Activated naive CD4-positive, alpha-beta T cell treated with anti-CD3 and anti-CD28 coated beads, Interleukin-2, amount 50 U/mL, for 24 hours (primary cell): ENCODE measurements around the gene HMGCS1.
A peak's percentile ranks its signal among the peaks of the same experiment; 100 is the strongest.
"Not testable (repeated sequence)": the region's sequence is repeated elsewhere in the genome, so short reads cannot be mapped to it uniquely, and the experiment has no call there.

Experiments used
- H3K27ac Mint-ChIP-seq: one replicate; pipeline ENCODE4 v1.8.0; 2021; ENCODE audit warnings: mild to moderate bottlenecking, mixed read lengths
- H3K27me3 Mint-ChIP-seq: one replicate; pipeline ENCODE4 v1.8.0; 2021; ENCODE audit warnings: mixed read lengths
- H3K36me3 Mint-ChIP-seq: one replicate; pipeline ENCODE4 v1.8.0; 2021; ENCODE audit warnings: mixed read lengths
- H3K4me1 Mint-ChIP-seq: one replicate; pipeline ENCODE4 v1.8.0; 2021; ENCODE audit warnings: mixed read lengths
- H3K4me3 Mint-ChIP-seq: one replicate; pipeline ENCODE4 v1.8.0; 2021; ENCODE audit warnings: mild to moderate bottlenecking, mixed read lengths
- H3K9me3 Mint-ChIP-seq: one replicate; pipeline ENCODE4 v1.8.0; 2021; ENCODE audit warnings: mixed read lengths

HMGCS1 gene

DNA sequence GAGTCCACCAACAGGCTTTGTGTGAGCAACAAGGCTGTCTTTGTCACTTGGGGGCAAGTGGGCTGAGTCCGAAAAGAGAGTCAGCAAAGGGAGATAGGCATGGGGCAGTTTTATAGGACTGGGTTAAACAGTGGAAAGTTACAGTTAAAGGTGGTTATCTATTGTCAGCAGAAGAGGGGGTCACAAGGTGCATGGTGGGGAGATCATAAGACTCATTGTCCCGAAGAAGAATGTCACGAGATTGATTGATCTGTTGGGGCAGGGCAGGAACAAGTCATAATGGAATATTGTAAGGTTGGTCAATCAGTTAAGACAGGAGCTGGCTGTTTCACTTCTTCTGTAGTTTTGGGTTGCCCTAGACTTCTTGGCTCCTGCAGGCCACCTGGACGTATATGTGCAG, 7.6 kb upstream of the HMGCS1 start:
- Mint-ChIP-seq H3K27ac (no peak overlapping the region), H3K4me1 (peaks cover 7% of the 10 kb centered on the region), H3K9me3 (no peaks in the 10 kb centered on the region)

DNA sequence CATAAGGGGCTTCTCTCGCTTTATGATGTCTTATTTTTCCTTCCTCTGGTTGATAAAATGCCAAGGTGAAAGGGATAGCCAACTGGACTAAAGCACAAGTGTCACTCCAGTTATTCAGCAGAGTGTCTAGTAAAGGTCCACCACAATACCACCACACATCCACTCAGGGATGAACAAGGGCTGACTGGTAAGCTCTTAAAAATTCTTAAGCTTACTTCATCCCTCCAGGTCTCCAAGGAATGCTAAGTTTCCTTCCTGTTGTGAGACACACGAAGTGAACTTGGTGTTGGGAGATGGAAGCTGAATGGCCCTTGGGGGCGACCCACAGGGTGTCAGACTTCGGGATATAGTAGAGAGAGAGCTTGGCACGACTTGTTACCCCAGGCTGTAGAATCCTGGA, 3.2 kb upstream of the HMGCS1 start:
- no peaks in the 10 kb centered on the region for H3K27me3 Mint-ChIP-seq
- peaks cover 5% of the 10 kb centered on the region for H3K9me3 Mint-ChIP-seq
- H3K27ac Mint-ChIP-seq: peak overlapping the region; percentile 96
- H3K4me1 Mint-ChIP-seq: peaks cover 46% of the 10 kb centered on the region
- peak overlapping the region; percentile 51 for H3K4me3 Mint-ChIP-seq
- H3K36me3 Mint-ChIP-seq: peaks cover 9% of the 10 kb centered on the region

More for the DNA sequence above, 7.6 kb upstream of the HMGCS1 start:
- H3K27me3 Mint-ChIP-seq: no peaks in the 10 kb centered on the region
- no peaks in the 10 kb centered on the region for H3K36me3 Mint-ChIP-seq
- H3K4me3 Mint-ChIP-seq: no peak overlapping the region

DNA sequence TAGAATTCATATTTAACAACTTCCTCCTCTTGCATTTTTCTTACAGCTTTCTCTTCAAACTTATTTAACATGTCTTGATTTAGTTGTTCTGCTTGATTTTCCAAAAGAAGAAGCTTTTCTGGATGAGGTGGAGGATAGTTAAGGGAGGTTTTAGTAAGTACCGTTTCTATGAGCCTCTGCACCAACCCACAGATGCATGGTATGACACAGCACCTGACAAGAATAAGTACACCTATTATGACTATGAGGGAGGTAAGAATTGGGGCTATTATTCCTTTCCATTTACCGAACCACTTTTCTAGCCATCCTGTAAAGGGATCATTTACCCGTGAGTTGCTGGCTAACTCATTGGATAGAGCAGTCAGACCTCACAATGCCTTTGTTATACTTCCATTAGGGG, 2.5 kb upstream of the HMGCS1 start:
- Mint-ChIP-seq H3K27me3 (no peaks in the 10 kb centered on the region), H3K36me3 (peaks cover 10% of the 10 kb centered on the region), H3K4me3 (peak overlapping the region; percentile 51), H3K9me3 (peaks cover 5% of the 10 kb centered on the region), H3K4me1 (peaks cover 53% of the 10 kb centered on the region), H3K27ac (peak overlapping the region; percentile 96)

DNA sequence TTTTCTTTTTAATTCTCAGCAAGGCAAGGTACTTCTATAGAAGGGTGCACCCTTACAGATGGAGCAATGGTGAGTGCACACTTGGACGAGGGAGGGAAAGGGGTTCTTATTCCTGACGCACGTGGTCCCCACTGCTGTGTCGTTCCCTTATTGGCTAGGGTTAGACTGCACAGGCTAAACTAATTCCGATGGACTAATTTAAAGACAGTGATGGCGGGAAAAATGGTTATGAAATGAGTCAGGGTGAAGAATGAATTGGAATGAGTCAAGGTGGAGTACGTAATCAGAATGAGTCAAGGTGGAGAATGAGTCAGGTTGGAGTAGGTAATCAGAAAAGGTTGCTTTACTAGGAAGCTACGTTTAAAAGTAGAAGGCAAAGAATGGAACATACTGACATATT, 2.1 kb upstream of the HMGCS1 start:
- peak overlapping the region; percentile 51 for H3K4me3 Mint-ChIP-seq
- H3K36me3 Mint-ChIP-seq: peaks cover 11% of the 10 kb centered on the region
- H3K4me1 Mint-ChIP-seq: peaks cover 55% of the 10 kb centered on the region
- H3K27me3 Mint-ChIP-seq: no peaks in the 10 kb centered on the region
- H3K27ac Mint-ChIP-seq: peak overlapping the region; percentile 96
- H3K9me3 Mint-ChIP-seq: peaks cover 5% of the 10 kb centered on the region

DNA sequence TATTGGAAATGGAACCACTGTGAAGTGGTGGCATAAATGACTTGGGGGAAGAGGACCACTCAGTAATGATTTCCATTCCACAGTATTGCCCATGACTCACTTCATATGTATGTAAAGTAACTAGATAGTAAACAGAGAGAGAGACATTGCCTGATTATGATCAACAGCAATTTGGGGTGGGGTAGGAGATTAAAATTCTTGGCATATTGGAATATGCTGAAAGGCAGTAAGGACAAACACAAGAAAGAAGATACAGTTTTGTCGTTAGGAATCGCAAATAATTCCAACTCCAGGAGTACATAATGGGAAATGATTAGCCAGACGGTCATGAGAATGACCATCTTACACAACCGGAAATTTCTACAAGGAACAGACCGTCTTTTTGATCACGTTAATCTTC, 1.5 kb upstream of the HMGCS1 start:
- H3K9me3 Mint-ChIP-seq: peaks cover 5% of the 10 kb centered on the region
- peaks cover 55% of the 10 kb centered on the region for H3K4me1 Mint-ChIP-seq
- no peaks in the 10 kb centered on the region for H3K27me3 Mint-ChIP-seq
- H3K4me3 Mint-ChIP-seq: peak overlapping the region; percentile 62
- peak overlapping the region; percentile 96 for H3K27ac Mint-ChIP-seq
- H3K36me3 Mint-ChIP-seq: peaks cover 11% of the 10 kb centered on the region

DNA sequence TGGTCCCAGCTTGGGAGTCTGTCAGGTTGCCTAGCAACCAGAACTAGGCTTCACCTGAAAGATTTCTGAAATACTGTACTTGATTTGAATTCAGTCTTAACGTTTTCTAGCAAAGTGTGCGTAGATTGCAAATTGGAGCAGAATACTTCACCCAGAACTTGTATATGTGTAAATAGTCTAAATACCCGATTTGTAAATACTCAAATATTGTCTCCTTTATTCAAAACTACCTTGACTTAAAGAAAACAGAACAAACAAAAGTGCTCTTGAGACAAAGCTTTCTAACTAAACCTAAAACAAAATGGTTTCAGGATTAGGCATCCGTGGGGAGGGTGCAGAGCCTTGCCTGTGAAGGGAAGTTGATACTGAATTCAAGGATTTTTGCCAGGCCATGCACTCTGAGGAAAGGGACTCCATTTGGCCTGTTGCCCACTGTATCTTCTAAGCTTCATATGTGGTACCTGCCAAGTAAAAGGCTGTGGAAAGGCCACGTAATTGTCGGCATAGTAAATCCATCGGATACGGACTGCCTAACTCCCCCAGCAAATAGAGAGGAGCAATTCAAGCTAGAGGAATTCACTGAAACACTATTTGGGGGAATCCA, 744 bp upstream of the HMGCS1 start:
- peak overlapping the region; percentile 94 for H3K4me3 Mint-ChIP-seq
- H3K4me1 Mint-ChIP-seq: peaks cover 63% of the 10 kb centered on the region
- H3K36me3 Mint-ChIP-seq: peaks cover 11% of the 10 kb centered on the region
- H3K27ac Mint-ChIP-seq: peak overlapping the region; percentile 96
- H3K27me3 Mint-ChIP-seq: no peaks in the 10 kb centered on the region
- H3K9me3 Mint-ChIP-seq: peaks cover 5% of the 10 kb centered on the region

DNA sequence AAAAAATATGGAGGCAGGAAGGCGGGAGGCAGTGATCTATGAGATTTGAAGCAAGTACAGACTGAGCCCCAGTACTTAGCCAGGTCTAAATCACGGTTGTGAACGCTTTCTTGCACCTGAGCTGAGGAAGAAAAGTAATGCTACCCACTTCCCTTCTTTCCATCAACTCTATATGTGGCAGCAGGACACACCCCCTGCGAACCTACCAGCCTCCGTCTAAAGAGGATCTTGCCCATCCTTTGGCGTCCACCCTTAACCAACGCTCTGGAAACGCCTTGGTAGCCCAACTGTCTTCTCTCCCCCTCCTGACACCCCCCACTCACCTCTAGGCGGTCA, 545 bp downstream of the HMGCS1 start:
- H3K27ac Mint-ChIP-seq: peak overlapping the region; percentile 96
- peaks cover 75% of the 10 kb centered on the region for H3K4me1 Mint-ChIP-seq
- peaks cover 11% of the 10 kb centered on the region for H3K36me3 Mint-ChIP-seq
- H3K9me3 Mint-ChIP-seq: peaks cover 5% of the 10 kb centered on the region
- no peaks in the 10 kb centered on the region for H3K27me3 Mint-ChIP-seq
- H3K4me3 Mint-ChIP-seq: peak overlapping the region; percentile 94

DNA sequence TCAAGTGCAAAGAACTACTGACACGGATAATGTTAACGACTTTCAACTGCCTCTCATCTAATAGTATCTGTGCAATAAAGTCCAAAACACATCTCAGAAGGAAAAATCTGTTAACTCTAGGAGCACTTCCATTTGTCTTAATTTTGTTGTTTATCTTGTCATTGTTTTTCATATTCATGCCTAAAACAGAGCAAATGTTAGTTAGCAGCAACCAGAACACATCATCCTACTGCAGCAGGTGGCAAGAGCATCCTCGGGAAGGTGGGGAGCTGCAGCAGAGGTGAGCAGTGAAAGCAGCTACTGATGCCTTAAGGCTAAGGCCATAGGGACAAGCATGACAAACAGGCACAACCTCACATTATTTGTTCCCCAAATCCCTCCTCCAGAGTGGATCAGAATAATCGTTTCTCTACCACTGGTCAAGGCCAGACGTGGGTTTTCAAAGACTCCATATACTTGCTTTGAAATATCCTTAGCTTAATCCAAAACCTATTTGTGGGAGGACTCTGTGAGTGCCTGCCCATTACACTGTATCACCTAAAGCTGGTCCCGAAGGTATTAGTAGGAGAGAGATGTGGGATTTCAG, 1.0 kb downstream of the HMGCS1 start:
- peak overlapping the region; percentile 94 for H3K4me3 Mint-ChIP-seq
- H3K9me3 Mint-ChIP-seq: peaks cover 5% of the 10 kb centered on the region
- H3K36me3 Mint-ChIP-seq: peaks cover 11% of the 10 kb centered on the region
- H3K4me1 Mint-ChIP-seq: peaks cover 76% of the 10 kb centered on the region
- peak overlapping the region; percentile 72 for H3K27ac Mint-ChIP-seq
- H3K27me3 Mint-ChIP-seq: no peaks in the 10 kb centered on the region

DNA sequence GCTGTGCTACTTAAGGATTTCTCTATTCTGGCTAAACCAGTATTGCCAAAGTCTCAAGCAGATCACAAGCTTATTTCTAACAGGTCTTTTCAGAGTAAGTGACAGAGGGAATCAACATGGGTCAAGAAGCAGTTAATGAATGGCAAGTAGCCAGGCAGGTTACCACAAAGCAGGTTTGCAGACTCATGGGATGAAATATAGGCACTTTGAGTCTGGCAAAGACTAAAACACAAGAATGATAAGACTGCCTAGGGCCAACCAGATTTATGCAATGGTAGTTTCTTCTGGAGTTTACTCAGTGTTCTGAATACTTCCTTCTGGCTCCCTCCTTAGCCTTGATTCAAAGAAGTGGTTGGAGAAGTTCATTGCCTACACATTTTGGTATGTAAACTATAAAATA, 3.6 kb downstream of the HMGCS1 start:
- Mint-ChIP-seq H3K4me3 (peak overlapping the region; percentile 62), H3K27ac (peak overlapping the region; percentile 52), H3K27me3 (no peaks in the 10 kb centered on the region)

DNA sequence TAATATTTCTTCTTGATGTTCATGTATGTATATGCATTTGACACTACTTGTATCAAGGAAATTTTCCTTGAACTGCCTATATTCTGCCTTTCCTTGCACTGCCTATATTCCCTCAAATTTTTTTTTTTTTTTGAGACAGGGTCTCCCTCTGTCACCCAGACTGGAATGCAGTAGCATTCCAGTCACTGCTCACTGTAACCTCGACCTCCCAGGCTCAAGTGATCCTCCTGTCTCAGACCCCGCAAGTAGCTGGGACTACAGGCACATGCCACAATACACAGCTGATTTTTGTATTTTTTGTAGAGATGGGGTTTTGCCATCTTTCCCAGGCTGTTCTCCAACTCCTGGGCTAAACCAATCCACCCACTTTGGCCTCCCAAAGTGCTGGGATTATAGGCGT, 4.1 kb downstream of the HMGCS1 start:
- H3K4me3 Mint-ChIP-seq: peak overlapping the region; percentile 62
- no peaks in the 10 kb centered on the region for H3K9me3 Mint-ChIP-seq
- peaks cover 9% of the 10 kb centered on the region for H3K36me3 Mint-ChIP-seq
- no peaks in the 10 kb centered on the region for H3K27me3 Mint-ChIP-seq
- H3K4me1 Mint-ChIP-seq: peaks cover 76% of the 10 kb centered on the region
- H3K27ac Mint-ChIP-seq: peak overlapping the region; percentile 52

More for the DNA sequence above, 3.6 kb downstream of the HMGCS1 start:
- peaks cover 3% of the 10 kb centered on the region for H3K9me3 Mint-ChIP-seq
- peaks cover 10% of the 10 kb centered on the region for H3K36me3 Mint-ChIP-seq
- H3K4me1 Mint-ChIP-seq: peaks cover 76% of the 10 kb centered on the region

DNA sequence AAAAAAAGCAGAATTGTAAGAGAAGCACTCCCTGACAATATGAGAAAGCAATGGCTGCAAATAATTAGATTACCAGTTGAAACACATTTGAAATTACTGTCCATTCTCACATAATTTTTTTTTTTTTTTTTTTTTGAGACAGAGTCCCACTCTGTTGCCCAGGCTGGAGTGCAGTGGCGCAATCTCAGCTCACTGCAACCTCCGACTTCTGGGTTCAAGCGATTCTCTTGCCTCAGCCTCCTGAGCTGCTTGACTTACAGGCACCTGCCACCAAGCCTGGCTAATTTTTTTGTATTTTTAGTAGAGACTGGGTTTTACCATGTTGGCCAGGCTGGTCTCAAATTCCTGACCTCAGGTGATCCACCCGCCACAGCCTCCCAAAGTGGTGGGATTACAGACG, 6.3 kb downstream of the HMGCS1 start:
- H3K27ac Mint-ChIP-seq, H3K9me3 Mint-ChIP-seq, H3K36me3 Mint-ChIP-seq, H3K27me3 Mint-ChIP-seq: not testable (repeated sequence)
- H3K4me3 Mint-ChIP-seq: peak overlapping the region; percentile 19
- peaks cover 78% of the 10 kb centered on the region for H3K4me1 Mint-ChIP-seq

DNA sequence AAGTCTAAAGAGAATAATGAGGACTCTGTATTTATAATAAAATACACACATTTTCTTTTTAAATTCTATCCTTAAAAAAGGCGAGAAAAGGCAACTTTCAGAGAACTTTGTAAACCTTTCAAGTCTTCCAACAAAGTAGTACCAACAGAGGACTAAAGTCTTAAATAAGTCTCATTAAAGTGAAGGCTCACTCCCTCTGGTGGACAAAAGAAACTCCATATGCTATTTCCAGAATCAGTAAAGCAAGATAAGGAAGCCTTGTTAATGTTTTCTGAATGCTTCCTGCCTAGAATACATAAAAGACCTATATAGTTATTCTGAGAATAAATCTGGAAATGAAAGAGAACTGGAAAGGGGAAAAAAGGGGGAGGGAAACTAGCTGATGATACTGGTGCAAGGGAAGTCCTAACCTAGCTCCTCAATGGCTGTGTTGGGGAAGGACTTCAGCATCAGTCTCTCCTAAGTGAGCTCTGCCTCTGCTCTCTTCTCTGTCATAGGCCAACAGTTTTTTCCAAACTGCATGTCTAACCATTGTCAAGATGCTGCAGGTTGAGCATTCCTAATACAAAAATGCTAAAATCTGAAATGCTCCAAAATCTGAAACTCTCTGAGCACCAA, 7.2 kb downstream of the HMGCS1 start:
- H3K4me3 Mint-ChIP-seq: peak overlapping the region; percentile 9
- no peaks in the 10 kb centered on the region for H3K9me3 Mint-ChIP-seq
- H3K36me3 Mint-ChIP-seq: peaks cover 11% of the 10 kb centered on the region
- H3K27ac Mint-ChIP-seq: peak overlapping the region; percentile 7
- H3K4me1 Mint-ChIP-seq: peaks cover 79% of the 10 kb centered on the region
- H3K27me3 Mint-ChIP-seq: no peaks in the 10 kb centered on the region

DNA sequence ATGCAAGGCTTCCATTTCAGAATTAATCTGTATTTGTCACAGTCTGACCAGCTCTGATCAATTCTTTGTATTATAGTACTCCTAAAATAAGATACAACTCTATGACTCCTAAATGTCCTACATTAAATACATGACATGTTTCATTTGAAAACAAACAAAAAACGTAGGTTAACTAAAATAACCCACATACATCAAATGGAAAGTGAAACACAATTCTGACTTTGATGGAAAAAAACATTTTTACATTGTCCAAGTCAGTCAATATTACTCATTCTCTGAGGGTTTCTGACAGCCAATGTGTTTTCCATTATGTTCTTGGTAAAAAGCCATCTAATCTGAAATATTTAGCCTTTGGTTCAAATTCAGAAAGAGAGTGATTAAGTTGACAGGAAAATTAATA, 8.7 kb downstream of the HMGCS1 start:
- H3K4me3 Mint-ChIP-seq: peak overlapping the region; percentile 51
- H3K27ac Mint-ChIP-seq: peak overlapping the region; percentile 88
- peaks cover 12% of the 10 kb centered on the region for H3K36me3 Mint-ChIP-seq

DNA sequence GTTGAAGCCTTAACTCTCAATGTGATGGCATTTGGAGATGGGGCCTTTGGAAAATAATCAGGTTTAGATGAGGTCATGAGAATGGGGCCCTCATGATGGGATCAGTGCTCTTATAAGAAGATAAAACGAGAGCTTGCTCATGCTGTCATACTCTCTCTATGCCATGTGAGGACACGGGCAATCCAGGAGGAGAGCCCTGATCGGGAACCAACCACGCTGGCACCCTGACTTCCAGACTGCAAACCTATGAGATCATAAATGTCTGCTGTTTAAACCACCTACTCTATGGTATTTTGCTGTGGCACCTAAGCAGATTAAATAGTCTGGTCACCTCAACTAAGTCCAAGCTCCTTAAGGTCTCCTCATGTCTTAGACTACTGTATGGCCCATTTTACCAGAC, 10.0 kb downstream of the HMGCS1 start:
- peak overlapping the region; percentile 88 for H3K27ac Mint-ChIP-seq
- no peak overlapping the region for H3K4me3 Mint-ChIP-seq
- H3K27me3 Mint-ChIP-seq: no peaks in the 10 kb centered on the region
- no peaks in the 10 kb centered on the region for H3K9me3 Mint-ChIP-seq
- H3K4me1 Mint-ChIP-seq: peaks cover 62% of the 10 kb centered on the region
- peaks cover 16% of the 10 kb centered on the region for H3K36me3 Mint-ChIP-seq

More for the DNA sequence above, 8.7 kb downstream of the HMGCS1 start:
- H3K27me3 Mint-ChIP-seq: no peaks in the 10 kb centered on the region
- peaks cover 74% of the 10 kb centered on the region for H3K4me1 Mint-ChIP-seq
- no peaks in the 10 kb centered on the region for H3K9me3 Mint-ChIP-seq

DNA sequence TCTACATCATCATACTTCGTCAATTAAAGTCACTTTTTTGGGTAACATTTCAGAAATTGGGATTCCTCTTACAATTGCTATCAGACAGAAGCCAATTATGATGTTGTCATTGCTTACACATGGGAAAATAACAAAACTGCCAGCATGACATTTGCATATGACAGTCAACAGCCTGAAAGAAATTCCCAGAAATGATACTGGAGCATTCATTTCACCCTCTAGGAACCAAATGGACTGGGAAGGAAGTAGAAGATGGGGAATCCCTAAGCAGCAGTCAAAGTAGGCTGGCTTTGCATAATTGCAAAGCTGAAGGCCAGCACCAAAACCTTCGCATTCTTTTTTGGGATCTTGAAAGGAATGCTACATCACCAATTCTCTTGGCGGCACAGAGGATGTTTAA, 10.7 kb downstream of the HMGCS1 start:
- H3K27me3 Mint-ChIP-seq: no peaks in the 10 kb centered on the region
- no peaks in the 10 kb centered on the region for H3K9me3 Mint-ChIP-seq
- peaks cover 56% of the 10 kb centered on the region for H3K4me1 Mint-ChIP-seq
- H3K4me3 Mint-ChIP-seq: no peak overlapping the region
- H3K36me3 Mint-ChIP-seq: peaks cover 16% of the 10 kb centered on the region
- peak overlapping the region; percentile 10 for H3K27ac Mint-ChIP-seq

DNA sequence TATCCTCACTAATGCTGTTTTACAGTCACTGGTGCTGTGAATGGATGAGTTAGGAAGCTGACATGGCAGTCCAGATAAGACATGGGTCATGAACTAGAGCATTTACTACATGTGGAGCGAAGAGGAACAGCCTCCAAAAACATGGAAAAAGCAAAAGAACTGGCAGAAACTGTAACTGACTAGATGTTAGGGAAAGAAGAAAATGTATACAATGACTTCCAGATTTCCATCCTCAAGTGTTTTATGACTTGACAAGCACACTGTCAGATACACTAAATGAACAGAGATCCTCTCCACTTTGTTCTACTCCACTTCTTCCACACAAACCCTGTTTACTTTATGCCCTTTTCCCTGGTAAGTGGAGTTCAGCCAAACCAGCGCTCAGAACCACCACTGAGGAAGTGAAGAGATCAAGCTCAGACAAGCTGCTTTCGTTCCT, 11.5 kb downstream of the HMGCS1 start:
- no peaks in the 10 kb centered on the region for H3K27me3 Mint-ChIP-seq
- no peak overlapping the region for H3K27ac Mint-ChIP-seq
- no peak overlapping the region for H3K4me3 Mint-ChIP-seq
- peaks cover 52% of the 10 kb centered on the region for H3K4me1 Mint-ChIP-seq
- H3K9me3 Mint-ChIP-seq: no peaks in the 10 kb centered on the region
- peaks cover 22% of the 10 kb centered on the region for H3K36me3 Mint-ChIP-seq
